GM10266 (cell line): Measurements from ENCODE around the gene MPC1.

Source experiments
- DNase-seq: peaks from one replicate; pipeline ENCODE4 v3.0.0; 2012; ENCODE audit errors: extremely low spot score
- CTCF ChIP-seq: IDR thresholded peaks from 2 replicates; pipeline ENCODE4 v1.5.1; 2012; ENCODE audit warnings: mild to moderate bottlenecking, low read depth; ENCODE audit not compliant: control insufficient read depth, insufficient read depth; ENCODE audit errors: missing control alignments

Gene MPC1

DNA sequence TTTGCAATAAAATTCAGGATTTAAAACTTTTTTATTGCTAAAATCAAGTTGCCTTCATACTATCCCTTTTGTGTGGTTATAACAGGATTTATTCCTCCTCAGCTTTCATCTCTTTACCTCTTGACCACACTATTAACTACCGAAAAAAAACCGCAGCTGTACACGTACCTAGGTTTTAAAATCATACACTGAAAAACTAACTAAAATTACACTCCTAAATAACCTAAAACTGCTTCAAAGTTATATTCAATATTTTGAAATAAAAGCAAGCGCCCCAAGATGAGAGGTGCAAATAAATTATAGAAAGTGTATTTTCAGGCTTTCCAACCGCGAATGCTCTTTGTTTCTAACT, 1.4 kb downstream of the MPC1 start:
- no peak for DNase-seq

DNA sequence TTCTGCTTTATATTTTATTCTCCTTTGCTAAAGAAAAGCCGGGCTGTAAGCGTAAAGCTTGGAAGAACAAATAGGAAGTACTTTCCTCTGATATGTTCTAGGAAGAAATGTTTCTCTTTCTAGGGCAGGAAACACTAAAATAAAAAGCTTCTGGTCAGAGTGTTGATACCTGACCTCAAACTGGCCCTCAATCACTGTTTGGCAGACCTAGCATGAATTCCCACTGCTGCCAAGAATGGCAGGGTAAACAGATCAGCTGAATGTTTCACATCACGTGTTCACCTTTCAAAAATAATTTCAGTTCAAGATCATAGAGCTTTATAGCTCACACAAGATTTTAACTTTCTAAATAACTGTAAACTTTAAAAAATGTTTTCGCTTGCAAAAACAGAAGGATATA, 2.9 kb downstream of the MPC1 start:
- no peak for DNase-seq
- TF ChIP-seq CTCF: no peak

More for the DNA sequence above, 1.4 kb downstream of the MPC1 start:
- no peak for TF ChIP-seq CTCF

- no peak for TF ChIP-seq CTCF
- DNase-seq: no peak
These were observed 3.6 kb downstream of the MPC1 start for GRCh38 chr6:166379103-166379586.

- DNase-seq: no peak
- no peak for TF ChIP-seq CTCF
These were observed 5.0 kb downstream of the MPC1 start for GRCh38 chr6:166377721-166378120.

- no peak for DNase-seq
- no peak for TF ChIP-seq CTCF
These were observed 7.7 kb downstream of the MPC1 start for GRCh38 chr6:166375013-166375412.

DNA sequence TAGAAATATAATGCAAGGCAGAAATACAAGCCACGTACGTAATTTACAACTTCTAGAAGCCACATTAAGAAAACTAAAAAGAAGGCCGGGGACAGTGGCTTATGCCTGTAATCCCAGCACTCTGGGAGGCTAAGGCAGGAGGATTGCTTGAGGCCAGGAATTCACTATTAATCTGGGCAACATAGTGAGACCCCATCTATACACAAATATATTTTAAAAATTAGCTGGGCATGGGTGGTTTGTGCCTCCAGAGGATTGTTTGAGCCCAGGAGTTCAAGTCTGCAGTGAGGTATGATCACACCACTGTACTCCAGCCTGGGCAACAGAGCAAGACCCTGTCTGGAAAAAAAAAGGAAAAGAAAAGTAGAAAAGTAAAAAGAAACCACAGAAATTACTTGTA, 12.3 kb downstream of the MPC1 start:
- TF ChIP-seq CTCF: no peak
- DNase-seq: no peak

DNA sequence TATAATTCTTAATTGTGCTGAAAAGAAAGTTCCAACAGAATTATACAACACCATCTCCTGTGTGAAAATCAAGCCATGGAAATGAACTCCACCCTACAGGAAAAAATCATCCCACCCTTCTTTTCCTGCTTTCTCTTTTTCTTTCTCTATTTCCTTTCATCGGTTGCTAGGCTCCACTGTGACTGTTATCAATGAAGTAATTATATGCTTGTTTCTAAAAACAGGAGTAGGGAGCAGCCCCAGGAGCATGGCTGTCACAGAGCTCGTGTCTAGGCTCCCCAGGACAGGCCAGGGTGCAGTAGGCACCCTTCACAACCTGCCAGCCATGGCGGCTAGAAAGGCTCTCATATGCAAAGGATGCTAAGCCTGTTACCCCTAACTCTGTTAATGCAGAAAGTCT, 13.0 kb downstream of the MPC1 start:
- DNase-seq: no peak
- TF ChIP-seq CTCF: no peak
